Panc1 (cell line): ENCODE measurements around the gene ENOX2. TPM values are rescaled to one million over a fixed set of nuclear protein-coding genes. Genes with fewer than 3 reads are reported as not detected.

ENCODE experiments used
- ATAC-seq: fragments of 200-7000 bp; cut with Tn5 transposase; 2 replicates; pipeline ENCODE4 v1.9.1; 2020; ENCODE audit warnings: mild to moderate bottlenecking, moderate library complexity
- BruUV-seq: library from RNA; stranded (reverse); fragments of 400-500 nt; replicated peaks from 2 replicates; lab custom pipeline; 2021; lab: Mats Ljungman, UMichigan
- CTCF ChIA-PET: fragments of 300-600 bp; sonication (Branson Sonifier 250); formaldehyde crosslinking; loops from one replicate; lab custom pipeline; 2022; ENCODE audit warnings: antibody characterized with exemption; lab: Charles Lee
- POLR2A ChIA-PET: fragments of 300-600 bp; sonication (Branson Sonifier 250); formaldehyde crosslinking; loops from one replicate; lab custom pipeline; 2022; ENCODE audit warnings: antibody characterized with exemption; lab: Charles Lee
- DNase-seq: peaks from one replicate; pipeline ENCODE4 v3.0.0-alpha.2; 2010; ENCODE audit warnings: low read depth, low spot score
- H3K27ac ChIP-seq: 2 replicates; pipeline ENCODE4 v1.5.1; 2011; ENCODE audit warnings: mild to moderate bottlenecking, low read length, inconsistent platforms
- H3K27me3 ChIP-seq: fragments of 200-500 bp; sonication (Bioruptor generic); 2 replicates; pipeline ENCODE4 v1.6.0; 2014; ENCODE audit warnings: low read length, inconsistent platforms; ENCODE audit not compliant: control insufficient read depth, insufficient read depth
- H3K36me3 ChIP-seq: fragments of 200-500 bp; sonication (Bioruptor generic); 2 replicates; pipeline ENCODE4 v1.5.1; 2014; ENCODE audit warnings: inconsistent platforms, mild to moderate bottlenecking, low read length, moderate library complexity; ENCODE audit not compliant: control insufficient read depth, insufficient read depth
- H3K4me1 ChIP-seq: 2 replicates; pipeline ENCODE4 v1.5.1; 2011; ENCODE audit warnings: inconsistent platforms, mild to moderate bottlenecking, low read length, moderate library complexity; ENCODE audit not compliant: control insufficient read depth, insufficient read depth
- H3K4me3 ChIP-seq, 2 experiments: 2 replicates each; pipeline ENCODE4 v1.5.1; 2011 to 2012; ENCODE audit warnings: low read depth in 2 of 2, low read length in 2 of 2, mild to moderate bottlenecking in 2 of 2, inconsistent platforms in 1 of 2, moderate library complexity in 1 of 2
- H3K9me3 ChIP-seq: fragments of 200-500 bp; sonication (Bioruptor generic); 2 replicates; pipeline ENCODE4 v1.5.1; 2014; ENCODE audit warnings: low read depth, mild to moderate bottlenecking, inconsistent platforms, low read length, moderate library complexity; ENCODE audit not compliant: control insufficient read depth, insufficient read depth
- CTCF ChIP-seq: fragments of 450-650 bp; IDR thresholded peaks from 2 replicates; pipeline ENCODE4 v1.5.1; 2017; ENCODE audit warnings: mild to moderate bottlenecking
- POLR2AphosphoS5 ChIP-seq: IDR thresholded peaks from 2 replicates; pipeline ENCODE4 v1.6.1; 2012; ENCODE audit warnings: mild to moderate bottlenecking, low read depth, low read length, moderate library complexity
- REST ChIP-seq, 2 experiments: IDR thresholded peaks; 2 replicates each; pipeline ENCODE4 v1.6.1; 2011 to 2012; ENCODE audit warnings: low read depth in 2 of 2, control low read depth in 1 of 2, low read length in 1 of 2, mild to moderate bottlenecking in 1 of 2, moderate library complexity in 1 of 2; ENCODE audit not compliant: insufficient read depth in 1 of 2
- SIN3A ChIP-seq: IDR thresholded peaks from 2 replicates; pipeline ENCODE4 v1.6.1; 2012; ENCODE audit warnings: low read depth, mild to moderate bottlenecking, low read length, moderate library complexity, borderline replicate concordance; ENCODE audit not compliant: insufficient read depth
- TCF7L2 ChIP-seq: IDR thresholded peaks from 2 replicates; pipeline ENCODE4 v1.6.1; 2011; ENCODE audit warnings: mild to moderate bottlenecking, low read depth, low read length, inconsistent platforms
- in situ Hi-C: cut with HindIII; loops from 2 replicates; pipeline ENCODE4 v1.10.0; 2016; ENCODE audit warnings: low sequenced_read_pairs, low pct_unique_long_range_greater_than_20kb
- intact Hi-C: fragments of 100-400 bp; cut with micrococcal nuclease; formaldehyde crosslinking; loops from one replicate; pipeline ENCODE4 v1.10.0; 2022; ENCODE audit not compliant: unreplicated experiment
- total RNA-seq: library from RNA; stranded (reverse); gene quantifications from one replicate; pipeline ENCODE4 v1.2.1, GENCODE V29; 2021; ENCODE audit not compliant: unreplicated experiment

The ENOX2 gene
- total RNA-seq, 1 experiment from 2014 or later, result 12.4 TPM

GRCh38 chrX:130834149-130834548 lies 68.9 kb downstream of the ENOX2 start:
- Histone ChIP-seq H3K27me3 (no peaks in the 10 kb centered on the region), H3K27ac (no peak overlapping the region), H3K4me1 (no peaks in the 10 kb centered on the region), H3K9me3 (no peaks in the 10 kb centered on the region), H3K36me3 (no peaks in the 10 kb centered on the region), H3K4me3 (no peak overlapping the region)
- intact Hi-C loops (no loop called here), in situ Hi-C loops (no loop called here)
- POLR2A ChIA-PET, result no interaction called here
- no TSS peak for BruUV-seq
- CTCF ChIA-PET, result no interaction called here
- TF ChIP-seq TCF7L2 (no peak), SIN3A (no peak), CTCF (no peak), POLR2AphosphoS5 (no peak), REST (IDR thresholded peaks at IDR 0.05; ENCODE audit: insufficient read depth in 1 of 2, low read depth in 2 of 2, low read length in 1 of 2) (no peak)
- no peak for DNase-seq
- ATAC-seq, result no peak

GRCh38 chrX:130831347-130831722 lies 71.7 kb downstream of the ENOX2 start:
- ATAC-seq (no peak), DNase-seq (no peak)
- CTCF ChIA-PET, result no interaction called here
- no peak for TF ChIP-seq POLR2AphosphoS5
- TF ChIP-seq REST (IDR thresholded peaks at IDR 0.05; ENCODE audit: insufficient read depth in 1 of 2, low read depth in 2 of 2, low read length in 1 of 2), result no peak
- TF ChIP-seq SIN3A, result no peak
- no peak for TF ChIP-seq TCF7L2
- TF ChIP-seq CTCF, result no peak
- Histone ChIP-seq H3K27ac (no peak overlapping the region), H3K4me1 (no peaks in the 10 kb centered on the region), H3K4me3 (no peak overlapping the region), H3K9me3 (no peaks in the 10 kb centered on the region), H3K36me3 (no peaks in the 10 kb centered on the region), H3K27me3 (no peaks in the 10 kb centered on the region)
- in situ Hi-C loops, result no loop called here
- intact Hi-C loops, result no loop called here
- POLR2A ChIA-PET, result no interaction called here
- BruUV-seq, result no TSS peak
